GM12878 (cell line): Measurements from ENCODE around the gene ERC2. TPM values are rescaled to one million over a fixed set of nuclear protein-coding genes. Genes with fewer than 3 reads are reported as not detected.

Experiments
- ATAC-seq: fragments of 200-7000 bp; cut with Tn5 transposase; 3 replicates; pipeline ENCODE4 v1.9.1; 2020; ENCODE audit warnings: mild to moderate bottlenecking, moderate library complexity
- BruUV-seq: library from RNA; stranded (reverse); fragments of 400-500 nt; replicated peaks from 2 replicates; lab custom pipeline; 2021; lab: Mats Ljungman, UMichigan
- CTCF ChIA-PET: fragments of 300-600 bp; sonication (Branson Sonifier 250); formaldehyde crosslinking; extraction: SDS; loops from one replicate; lab custom pipeline; 2021; ENCODE audit warnings: inconsistent platforms; lab: Yijun Ruan, JAX
- POLR2A ChIA-PET: fragments of 350-600 bp; formaldehyde crosslinking; extraction: SDS; loops from one replicate; lab custom pipeline; 2021; ENCODE audit warnings: inconsistent platforms; lab: Charles Lee
- RAD21 ChIA-PET: fragments of 300-600 bp; sonication (Branson Sonifier 250); formaldehyde crosslinking; loops from one replicate; lab custom pipeline; 2023; ENCODE audit warnings: antibody characterized with exemption; ENCODE audit not compliant: unreplicated experiment; lab: Charles Lee
- SMC1A ChIA-PET: fragments of 300-600 bp; sonication (Branson Sonifier 250); formaldehyde crosslinking; loops from one replicate; lab custom pipeline; 2023; ENCODE audit not compliant: unreplicated experiment, uncharacterized antibody; lab: Charles Lee
- DNase-seq: peaks from one replicate; pipeline ENCODE4 v3.0.0-alpha.2; 2011; ENCODE audit warnings: low read depth, low spot score
- FAIRE-seq: peaks from 3 replicates; lab custom pipeline; 2011; peaks lifted over from hg19 to GRCh38; lab: Jason Lieb, UNC
- H2AFZ ChIP-seq: 2 replicates; pipeline ENCODE4 v1.6.0; 2011; ENCODE audit warnings: low read depth, low read length, control low read depth; ENCODE audit not compliant: control insufficient read depth
- H3K27ac ChIP-seq: 2 replicates; pipeline ENCODE4 v1.5.1; 2011; ENCODE audit warnings: control low read depth; ENCODE audit not compliant: control insufficient read depth, insufficient read depth
- H3K27me3 ChIP-seq, 2 experiments: replicated peaks in 1 of 2; 2 replicates each; pipeline versions ENCODE4 v1.6.0 to v1.6.1; 2011; ENCODE audit warnings: low read length in 1 of 2; ENCODE audit not compliant: control insufficient read depth in 2 of 2, insufficient read depth in 2 of 2
- H3K36me3 ChIP-seq, 2 experiments: 2 replicates each; pipeline ENCODE4 v1.5.1; 2011; ENCODE audit warnings: low read length in 1 of 2; ENCODE audit not compliant: control insufficient read depth in 2 of 2, insufficient read depth in 2 of 2
- H3K4me1 ChIP-seq: 2 replicates; pipeline ENCODE4 v1.6.1; 2011; ENCODE audit warnings: mild to moderate bottlenecking, low read length, moderate library complexity, mixed read lengths; ENCODE audit not compliant: control insufficient read depth, insufficient read depth
- H3K4me2 ChIP-seq: 2 replicates; pipeline ENCODE4 v1.6.0; 2011; ENCODE audit warnings: control low read depth; ENCODE audit not compliant: control insufficient read depth, insufficient read depth
- H3K4me3 ChIP-seq: fragments of 200-600 bp; sonication (generic); 2 replicates; pipeline ENCODE4 v1.5.1; 2016
- H3K79me2 ChIP-seq: 2 replicates; pipeline ENCODE4 v1.6.0; 2011; ENCODE audit warnings: low read length; ENCODE audit not compliant: control insufficient read depth, insufficient read depth
- H3K9ac ChIP-seq: 2 replicates; pipeline ENCODE4 v1.8.0; 2011; ENCODE audit warnings: low read length, control low read depth, mixed read lengths; ENCODE audit not compliant: control insufficient read depth, insufficient read depth
- H3K9me3 ChIP-seq: replicated peaks from 3 replicates; pipeline ENCODE4 v1.5.1; 2011; ENCODE audit warnings: mild to moderate bottlenecking, low read length; ENCODE audit not compliant: control insufficient read depth, insufficient read depth
- H4K20me1 ChIP-seq: 2 replicates; pipeline ENCODE4 v1.6.0; 2011; ENCODE audit not compliant: control insufficient read depth, insufficient read depth
- CBX3 ChIP-seq: fragments of 200-600 bp; sonication (generic); IDR thresholded peaks from 2 replicates; pipeline ENCODE4 v1.6.1; 2016; ENCODE audit warnings: low read depth, borderline replicate concordance
- ESRRA ChIP-seq: IDR thresholded peaks from 2 replicates; pipeline ENCODE4 v1.6.1; 2012; ENCODE audit warnings: mild to moderate bottlenecking, low read length, improper control_type of control experiment
- HDAC2 ChIP-seq: fragments of 200-600 bp; sonication (generic); IDR thresholded peaks from 2 replicates; pipeline ENCODE4 v1.6.1; 2017
- MYB ChIP-seq: fragments of 150-350 bp; IDR thresholded peaks from 2 replicates; pipeline ENCODE4 v1.6.1; 2014; ENCODE audit warnings: mild to moderate bottlenecking, low read depth, low read length, borderline replicate concordance
- MYC ChIP-seq: IDR thresholded peaks from 2 replicates; pipeline ENCODE4 v1.6.1; 2011; ENCODE audit warnings: mild to moderate bottlenecking, low read length, moderate library complexity, inconsistent platforms; ENCODE audit not compliant: insufficient read depth, insufficient replicate concordance, insufficient read length, severe bottlenecking
- NBN ChIP-seq: fragments of 450-650 bp; IDR thresholded peaks from 2 replicates; pipeline ENCODE4 v1.6.1; 2016
- NFYB ChIP-seq: IDR thresholded peaks from 2 replicates; pipeline ENCODE4 v1.6.1; 2011; ENCODE audit warnings: low read depth, mild to moderate bottlenecking, low read length, improper control_type of control experiment, moderate library complexity; ENCODE audit not compliant: insufficient read depth
- SIX5 ChIP-seq: IDR thresholded peaks from 2 replicates; pipeline ENCODE4 v1.6.1; 2011; ENCODE audit warnings: mild to moderate bottlenecking, low read depth, low read length, moderate library complexity; ENCODE audit not compliant: severe bottlenecking
- SPI1 ChIP-seq: IDR thresholded peaks from 2 replicates; pipeline ENCODE4 v1.6.1; 2011; ENCODE audit warnings: low read depth, mild to moderate bottlenecking, low read length, moderate library complexity, borderline replicate concordance; ENCODE audit not compliant: insufficient read depth
- STAT1 ChIP-seq: fragments of 450-650 bp; conservative IDR thresholded peaks from 2 replicates; pipeline ENCODE4 v1.6.1; 2014; ENCODE audit warnings: antibody characterized with exemption, mild to moderate bottlenecking
- STAT3 ChIP-seq: IDR thresholded peaks from 2 replicates; pipeline ENCODE4 v1.6.1; 2011; ENCODE audit warnings: low read depth, low read length, improper control_type of control experiment
- TARDBP ChIP-seq: IDR thresholded peaks from 2 replicates; pipeline ENCODE4 v1.6.1; 2016; ENCODE audit warnings: borderline replicate concordance
- WGBS: methylation state at CpG from one replicate; pipeline ENCODE4 v1.1.6; 2016; ENCODE audit warnings: low lambda C conversion rate; ENCODE audit not compliant: insufficient replicate concordance, insufficient coverage; ENCODE audit errors: missing lambda C conversion rate; 5-methylcytosine and 5-hydroxymethylcytosine counted together
- in situ Hi-C: fragments of 300-500 bp; cut with MboI; formaldehyde crosslinking; loops from 9 replicates; pipeline ENCODE4 v1.14.3; 2018; ENCODE audit warnings: mixed read lengths
- intact Hi-C: fragments of 100-400 bp; cut with micrococcal nuclease; formaldehyde crosslinking; loops from one replicate; pipeline ENCODE4 v1.14.2; 2022; ENCODE audit not compliant: unreplicated experiment
- polyA plus RNA-seq, 11 experiments: library from polyadenylated mRNA; depleted of rRNA in 4 of 11; unstranded in 6 of 11; stranded (reverse) in 5 of 11; fragments of >200 nt; fragmentation: Nextera tagmentation in 4 of 11; fragmentation: Illumina TruSeq in 1 of 11; extraction: Ambion mirVana in 4 of 11; extraction: Trizol in 1 of 11; gene quantifications; 1 replicate in 1 of 11; 2 replicates in 10 of 11; pipeline versions ENCODE4 v1.2.1 to v1.2.3, GENCODE V29; 2011 to 2016; ENCODE audit warnings: inconsistent platforms in 2 of 11, missing spikeins in 2 of 11, low read depth in 1 of 11
- total RNA-seq, 4 experiments: library from RNA; depleted of rRNA in 3 of 4; stranded (reverse); fragments of >200 nt in 3 of 4; fragmentation: Illumina TruSeq in 1 of 4; extraction: Trizol in 1 of 4; gene quantifications; 2 replicates each; pipeline versions ENCODE4 v1.2.1 to v1.2.3, GENCODE V29; 2013 to 2021
- TF ChIP-seq, protein P1 (sequence below): fragments of 150-350 bp; IDR thresholded peaks from 2 replicates; pipeline ENCODE4 v1.6.1; 2016; ENCODE audit warnings: low read depth, low read length
- TF ChIP-seq, protein P2 (sequence below): IDR thresholded peaks from 2 replicates; pipeline ENCODE4 v1.6.1; 2011; ENCODE audit warnings: borderline replicate concordance, low read depth, mild to moderate bottlenecking, moderate library complexity, low read length; ENCODE audit not compliant: insufficient read depth, poor library complexity, severe bottlenecking

The ERC2 gene
- total and polyA plus RNA-seq, 10 of the 15 experiments (the other 5 are each of a cell fraction or from before 2014, with no cell fraction given) = 0.06 to 1.4 (median 0.12) TPM; not detected in 3

DNA sequence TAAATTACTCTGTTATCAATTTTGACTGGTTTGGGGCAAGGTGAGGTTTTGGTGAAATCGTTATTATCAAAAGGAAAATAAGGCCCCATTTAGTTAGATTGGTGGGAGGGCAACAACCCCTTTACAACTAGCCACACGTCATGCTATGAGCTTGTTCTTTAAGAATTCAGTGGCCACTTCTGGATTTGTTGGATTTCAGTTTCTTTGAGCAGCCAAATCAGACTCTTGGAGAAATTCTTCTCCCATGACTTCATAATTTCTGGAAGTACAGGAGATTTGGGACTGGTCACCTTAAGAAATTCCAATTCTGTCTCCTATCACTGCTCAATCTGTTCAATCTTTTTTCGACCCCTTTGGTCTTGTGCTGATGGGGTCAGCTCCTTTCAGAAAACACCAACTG lies 966.4 kb downstream of the ERC2 start:
- WGBS = 0% methylated on average over 3 of the region's 3 CpGs
- no peak overlapping the region for H3K27ac ChIP-seq
- ChIA-PET CTCF (interaction anchor here (0.8 to 1.1 kb wide), 3 partner anchors 14 to 218 kb away, joined by 3 to 5 read pairs (median 3); partner anchors contain the start of gene WNT5A), SMC1A (interaction anchor here (0.7 kb wide), 2 partner anchors 220 to 770 kb away, joined by 3 read pairs; no protein-coding TSS in a partner anchor), POLR2A (no interaction called here), RAD21 (no interaction called here)
- FAIRE-seq (no peak), DNase-seq (no peak), ATAC-seq (no peak)
- no TSS peak for BruUV-seq
- in situ Hi-C loops = no loop called here
- H3K4me3 ChIP-seq = no peak overlapping the region
- no peaks in the 10 kb centered on the region for H3K27me3 ChIP-seq
- no peaks in the 10 kb centered on the region for H3K36me3 ChIP-seq
- no peak overlapping the region for H3K9ac ChIP-seq
- no peaks in the 10 kb centered on the region for H3K4me1 ChIP-seq
- no peaks in the 10 kb centered on the region for H3K79me2 ChIP-seq
- intact Hi-C loops = no loop called here
- no peak overlapping the region for H3K4me2 ChIP-seq
- no peak for TF ChIP-seq NFYB
- no peak for TF ChIP-seq STAT3
- no peak for TF ChIP-seq MYC
- no peak for TF ChIP-seq SIX5
- no peak for TF ChIP-seq STAT1
- TF ChIP-seq MYB = no peak
- TF ChIP-seq SPI1 = no peak
- TF ChIP-seq CBX3 = no peak
- TF ChIP-seq, protein P1, sequence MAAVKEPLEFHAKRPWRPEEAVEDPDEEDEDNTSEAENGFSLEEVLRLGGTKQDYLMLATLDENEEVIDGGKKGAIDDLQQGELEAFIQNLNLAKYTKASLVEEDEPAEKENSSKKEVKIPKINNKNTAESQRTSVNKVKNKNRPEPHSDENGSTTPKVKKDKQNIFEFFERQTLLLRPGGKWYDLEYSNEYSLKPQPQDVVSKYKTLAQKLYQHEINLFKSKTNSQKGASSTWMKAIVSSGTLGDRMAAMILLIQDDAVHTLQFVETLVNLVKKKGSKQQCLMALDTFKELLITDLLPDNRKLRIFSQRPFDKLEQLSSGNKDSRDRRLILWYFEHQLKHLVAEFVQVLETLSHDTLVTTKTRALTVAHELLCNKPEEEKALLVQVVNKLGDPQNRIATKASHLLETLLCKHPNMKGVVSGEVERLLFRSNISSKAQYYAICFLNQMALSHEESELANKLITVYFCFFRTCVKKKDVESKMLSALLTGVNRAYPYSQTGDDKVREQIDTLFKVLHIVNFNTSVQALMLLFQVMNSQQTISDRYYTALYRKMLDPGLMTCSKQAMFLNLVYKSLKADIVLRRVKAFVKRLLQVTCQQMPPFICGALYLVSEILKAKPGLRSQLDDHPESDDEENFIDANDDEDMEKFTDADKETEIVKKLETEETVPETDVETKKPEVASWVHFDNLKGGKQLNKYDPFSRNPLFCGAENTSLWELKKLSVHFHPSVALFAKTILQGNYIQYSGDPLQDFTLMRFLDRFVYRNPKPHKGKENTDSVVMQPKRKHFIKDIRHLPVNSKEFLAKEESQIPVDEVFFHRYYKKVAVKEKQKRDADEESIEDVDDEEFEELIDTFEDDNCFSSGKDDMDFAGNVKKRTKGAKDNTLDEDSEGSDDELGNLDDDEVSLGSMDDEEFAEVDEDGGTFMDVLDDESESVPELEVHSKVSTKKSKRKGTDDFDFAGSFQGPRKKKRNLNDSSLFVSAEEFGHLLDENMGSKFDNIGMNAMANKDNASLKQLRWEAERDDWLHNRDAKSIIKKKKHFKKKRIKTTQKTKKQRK = no peak
- TF ChIP-seq NBN = no peak
- no peak for TF ChIP-seq ESRRA
- TF ChIP-seq TARDBP = no peak
- TF ChIP-seq, protein P2, sequence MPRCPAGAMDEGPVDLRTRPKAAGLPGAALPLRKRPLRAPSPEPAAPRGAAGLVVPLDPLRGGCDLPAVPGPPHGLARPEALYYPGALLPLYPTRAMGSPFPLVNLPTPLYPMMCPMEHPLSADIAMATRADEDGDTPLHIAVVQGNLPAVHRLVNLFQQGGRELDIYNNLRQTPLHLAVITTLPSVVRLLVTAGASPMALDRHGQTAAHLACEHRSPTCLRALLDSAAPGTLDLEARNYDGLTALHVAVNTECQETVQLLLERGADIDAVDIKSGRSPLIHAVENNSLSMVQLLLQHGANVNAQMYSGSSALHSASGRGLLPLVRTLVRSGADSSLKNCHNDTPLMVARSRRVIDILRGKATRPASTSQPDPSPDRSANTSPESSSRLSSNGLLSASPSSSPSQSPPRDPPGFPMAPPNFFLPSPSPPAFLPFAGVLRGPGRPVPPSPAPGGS = no peak
- TF ChIP-seq HDAC2 = no peak
- no peaks in the 10 kb centered on the region for H4K20me1 ChIP-seq
- no peaks in the 10 kb centered on the region for H3K9me3 ChIP-seq
- no peak overlapping the region for H2AFZ ChIP-seq
